22Rv1 (cell line): ENCODE measurements around the gene LRBA.

Experiments used
- ZFX ChIP-seq: fragments of 450-650 bp; IDR thresholded peaks from 2 replicates; pipeline ENCODE4 v1.6.1; 2017; ENCODE audit warnings: antibody characterized with exemption, borderline replicate concordance
- TF ChIP-seq, protein P1 (sequence below): fragments of 450-650 bp; IDR thresholded peaks from 2 replicates; pipeline ENCODE4 v1.5.1; 2017; ENCODE audit warnings: mild to moderate bottlenecking

- TF ChIP-seq, protein P1, sequence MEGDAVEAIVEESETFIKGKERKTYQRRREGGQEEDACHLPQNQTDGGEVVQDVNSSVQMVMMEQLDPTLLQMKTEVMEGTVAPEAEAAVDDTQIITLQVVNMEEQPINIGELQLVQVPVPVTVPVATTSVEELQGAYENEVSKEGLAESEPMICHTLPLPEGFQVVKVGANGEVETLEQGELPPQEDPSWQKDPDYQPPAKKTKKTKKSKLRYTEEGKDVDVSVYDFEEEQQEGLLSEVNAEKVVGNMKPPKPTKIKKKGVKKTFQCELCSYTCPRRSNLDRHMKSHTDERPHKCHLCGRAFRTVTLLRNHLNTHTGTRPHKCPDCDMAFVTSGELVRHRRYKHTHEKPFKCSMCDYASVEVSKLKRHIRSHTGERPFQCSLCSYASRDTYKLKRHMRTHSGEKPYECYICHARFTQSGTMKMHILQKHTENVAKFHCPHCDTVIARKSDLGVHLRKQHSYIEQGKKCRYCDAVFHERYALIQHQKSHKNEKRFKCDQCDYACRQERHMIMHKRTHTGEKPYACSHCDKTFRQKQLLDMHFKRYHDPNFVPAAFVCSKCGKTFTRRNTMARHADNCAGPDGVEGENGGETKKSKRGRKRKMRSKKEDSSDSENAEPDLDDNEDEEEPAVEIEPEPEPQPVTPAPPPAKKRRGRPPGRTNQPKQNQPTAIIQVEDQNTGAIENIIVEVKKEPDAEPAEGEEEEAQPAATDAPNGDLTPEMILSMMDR = no peak
- no peak for TF ChIP-seq ZFX
Measured at GRCh38 chr4:150477869-150478268, 537.2 kb downstream of the LRBA start.
